Nucleus accumbens (tissue), 56 donors: ENCODE results near the gene PPP6R2.
"Not testable (repeated sequence)": the region's sequence is repeated elsewhere in the genome, so short reads cannot be mapped to it uniquely, and the experiment has no call there.

Source experiments
- DNase-seq, 56 donors: peaks; one replicate each; lab custom pipeline; 2025; lab: John Stamatoyannopoulos, UW

PPP6R2 gene

GRCh38 chr22:50376085-50376651 lies 33.0 kb downstream of the PPP6R2 start:
- no peak for DNase-seq

- DNase-seq, result not testable (repeated sequence)
Measured at GRCh38 chr22:50381021-50381555, 38.0 kb downstream of the PPP6R2 start.

GRCh38 chr22:50396751-50397370 lies 53.7 kb downstream of the PPP6R2 start:
- DNase-seq, result no peak

- DNase-seq, result peak in 2 of 56 donors; percentile 12 to 16
Measured at GRCh38 chr22:50397371-50398060, 54.4 kb downstream of the PPP6R2 start.

- DNase-seq, result no peak
Measured at GRCh38 chr22:50398831-50399648, 55.9 kb downstream of the PPP6R2 start.

GRCh38 chr22:50399751-50400331 lies 56.7 kb downstream of the PPP6R2 start:
- peak in 37 of 56 donors; percentile 6 to 62 (median 34) for DNase-seq

- DNase-seq, result no peak
Measured at GRCh38 chr22:50400406-50400805, 57.3 kb downstream of the PPP6R2 start.

GRCh38 chr22:50400931-50401330 lies 57.8 kb downstream of the PPP6R2 start:
- no peak for DNase-seq

- no peak for DNase-seq
Measured at GRCh38 chr22:50401907-50402306, 58.8 kb downstream of the PPP6R2 start.

- DNase-seq, result peak in 32 of 56 donors; percentile 6 to 63 (median 23)
Measured at GRCh38 chr22:50403701-50404101, 60.6 kb downstream of the PPP6R2 start.

- no peak for DNase-seq
Measured at GRCh38 chr22:50406416-50407170, 63.5 kb downstream of the PPP6R2 start.

- no peak for DNase-seq
Measured at GRCh38 chr22:50408311-50408710, 65.2 kb downstream of the PPP6R2 start.

GRCh38 chr22:50408954-50409353 lies 65.8 kb downstream of the PPP6R2 start:
- DNase-seq, result not testable (repeated sequence)

- no peak for DNase-seq
Measured at GRCh38 chr22:50414476-50415248, 71.5 kb downstream of the PPP6R2 start.

GRCh38 chr22:50415426-50415825 lies 72.3 kb downstream of the PPP6R2 start:
- no peak for DNase-seq

- DNase-seq, result peak in 8 of 56 donors; percentile 7 to 41 (median 20)
Measured at GRCh38 chr22:50416996-50417395, 73.9 kb downstream of the PPP6R2 start.

GRCh38 chr22:50417411-50418210 lies 74.5 kb downstream of the PPP6R2 start:
- DNase-seq, result no peak

GRCh38 chr22:50418624-50419023 lies 75.5 kb downstream of the PPP6R2 start:
- DNase-seq, result peak in 14 of 56 donors; percentile 7 to 58 (median 32)
